HepG2 (cell line): Measurements from ENCODE around the gene CLTCL1. TPM values are rescaled to one million over a fixed set of nuclear protein-coding genes. Genes with fewer than 3 reads are reported as not detected.

ENCODE experiments used
- ARNT ChIP-seq: fragments of 450-650 bp; IDR thresholded peaks from 2 replicates; pipeline ENCODE4 v1.6.1; 2017
- BATF2 ChIP-seq: sonication (generic); formaldehyde crosslinking; IDR thresholded peaks from 2 replicates; pipeline ENCODE4 v1.8.0; 2022; ENCODE audit warnings: mild to moderate bottlenecking, missing genetic modification reagents, moderate library complexity
- HES4 ChIP-seq: sonication (generic); formaldehyde crosslinking; IDR thresholded peaks from 2 replicates; pipeline ENCODE4 v1.9.0; 2021; ENCODE audit warnings: mild to moderate bottlenecking, missing genetic modification reagents, borderline replicate concordance
- KMT2B ChIP-seq: IDR thresholded peaks from 2 replicates; pipeline ENCODE4 v1.6.1; 2016; ENCODE audit warnings: missing genetic modification reagents, missing compliant biosample characterization
- MTF1 ChIP-seq: sonication (generic); formaldehyde crosslinking; IDR thresholded peaks from 2 replicates; pipeline ENCODE4 v1.5.0; 2020; ENCODE audit warnings: missing genetic modification reagents
- NONO ChIP-seq, 2 experiments: fragments of 450-650 bp in 1 of 2; sonication (generic) in 1 of 2; formaldehyde crosslinking in 1 of 2; IDR thresholded peaks in 1 of 2; conservative IDR thresholded peaks in 1 of 2; 2 replicates each; pipeline versions ENCODE4 v1.6.1 to v1.8.0; 2017 to 2022; ENCODE audit warnings: mild to moderate bottlenecking in 1 of 2, missing genetic modification reagents in 1 of 2, moderate library complexity in 1 of 2
- ONECUT2 ChIP-seq: sonication (generic); formaldehyde crosslinking; IDR thresholded peaks from 2 replicates; pipeline ENCODE4 v1.4.0; 2020; ENCODE audit warnings: missing genetic modification reagents
- POLR2G ChIP-seq: fragments of 200-400 bp; formaldehyde crosslinking; IDR thresholded peaks from 2 replicates; pipeline ENCODE4 v1.6.1; 2018; ENCODE audit warnings: mild to moderate bottlenecking, low read depth, low read length, moderate library complexity
- TBL1XR1 ChIP-seq: fragments of 150-350 bp; IDR thresholded peaks from 2 replicates; pipeline ENCODE4 v1.6.1; 2014; ENCODE audit warnings: borderline replicate concordance, low read length; ENCODE audit not compliant: partially characterized antibody
- TRIM22 ChIP-seq: fragments of 450-650 bp; IDR thresholded peaks from 2 replicates; pipeline ENCODE4 v1.6.1; 2017
- ZBTB14 ChIP-seq: sonication (generic); formaldehyde crosslinking; IDR thresholded peaks from 2 replicates; pipeline ENCODE4 v1.4.0; 2020; ENCODE audit warnings: missing genetic modification reagents
- ZNF225 ChIP-seq: sonication (generic); formaldehyde crosslinking; IDR thresholded peaks from 2 replicates; pipeline ENCODE4 v1.4.0; 2020; ENCODE audit warnings: mild to moderate bottlenecking, missing genetic modification reagents
- ZNF275 ChIP-seq: sonication (generic); formaldehyde crosslinking; IDR thresholded peaks from 2 replicates; pipeline ENCODE4 v1.8.0; 2022; ENCODE audit warnings: missing genetic modification reagents, mild to moderate bottlenecking, inconsistent platforms, borderline replicate concordance
- ZNF432 ChIP-seq: sonication (generic); formaldehyde crosslinking; IDR thresholded peaks from 2 replicates; pipeline ENCODE4 v1.5.0; 2020; ENCODE audit warnings: missing genetic modification reagents, mild to moderate bottlenecking, borderline replicate concordance
- ZNF564 ChIP-seq: sonication (generic); formaldehyde crosslinking; IDR thresholded peaks from 2 replicates; pipeline ENCODE4 v1.8.1; 2023; ENCODE audit warnings: mild to moderate bottlenecking, missing genetic modification reagents
- ZNF646 ChIP-seq: sonication (generic); formaldehyde crosslinking; IDR thresholded peaks from 2 replicates; pipeline ENCODE4 v1.9.0; 2021; ENCODE audit warnings: mild to moderate bottlenecking, missing genetic modification reagents
- ZNF782 ChIP-seq: sonication (generic); formaldehyde crosslinking; IDR thresholded peaks from 2 replicates; pipeline ENCODE4 v1.4.0; 2020; ENCODE audit warnings: missing genetic modification reagents, mild to moderate bottlenecking, borderline replicate concordance
- polyA plus RNA-seq, 8 experiments: library from polyadenylated mRNA; depleted of rRNA in 3 of 8; stranded (reverse) in 7 of 8; unstranded in 1 of 8; fragments of >200 nt; fragmentation: Illumina TruSeq in 4 of 8; extraction: Trizol in 4 of 8; gene quantifications; 2 replicates each; pipeline versions ENCODE4 v1.2.1 to v1.2.3, GENCODE V29; 2011 to 2016; ENCODE audit warnings: low read depth in 4 of 8, missing spikeins in 1 of 8, mixed read lengths in 1 of 8; ENCODE audit not compliant: insufficient read depth in 1 of 8
- total RNA-seq, 5 experiments: library from RNA; depleted of rRNA; stranded (reverse); fragments of >200 nt; fragmentation: Illumina TruSeq; extraction: Trizol; gene quantifications; 2 replicates each; pipeline ENCODE4 v1.2.3, GENCODE V29; 2016; ENCODE audit warnings: low read depth in 1 of 5

The CLTCL1 gene
- total and polyA plus RNA-seq, 2 of the 13 experiments (the other 11 are each of a cell fraction or from before 2014, with no cell fraction given): 8.1 to 10.9 TPM

- TF ChIP-seq ZNF432: no peak
- TF ChIP-seq BATF2 (CRISPR knock-in tag): no peak
- no peak for TF ChIP-seq NONO (IDR thresholded peaks at IDR 0.05)
- peak; percentile 72 for TF ChIP-seq NONO (CRISPR knock-in tag; conservative IDR thresholded peaks at IDR 0.05)
- TF ChIP-seq KMT2B (CRISPR knock-in tag): 0 out of 2 replicates have a peak, but pooled peaks have one; percentile 11
- TF ChIP-seq ZNF275 (CRISPR knock-in tag): peak; percentile 56; the same call in 1 of the 2 replicates
- no peak for TF ChIP-seq ZNF225 (CRISPR knock-in tag)
- TF ChIP-seq MTF1 (CRISPR knock-in tag): no peak
- 0 out of 2 replicates have a peak, but pooled peaks have one; percentile 45 for TF ChIP-seq ZNF564 (CRISPR knock-in tag)
- TF ChIP-seq POLR2G: peak; percentile 95
- no peak for TF ChIP-seq ZNF782 (CRISPR knock-in tag)
- no peak for TF ChIP-seq ARNT
- TF ChIP-seq TBL1XR1: peak; percentile 6
- TF ChIP-seq HES4 (CRISPR knock-in tag): peak; percentile 85; the same call in 1 of the 2 replicates
- TF ChIP-seq TRIM22: no peak
- no peak for TF ChIP-seq ZNF646 (CRISPR knock-in tag)
- TF ChIP-seq ZBTB14 (CRISPR knock-in tag): no peak
- TF ChIP-seq ONECUT2 (CRISPR knock-in tag): no peak
These were observed 112.6 kb downstream of the CLTCL1 start, which contains the start of gene SLC25A1 (continued) for GRCh38 chr22:19178657-19179496.
